Lower leg skin (tissue), 3 donors: ENCODE data around the gene SEL1L3.

Experiments
- CTCF ChIP-seq, 3 donors: fragments of 450-650 bp; IDR thresholded peaks; one replicate each; pipeline ENCODE4 v1.5.1; 2016; ENCODE audit warnings: antibody characterized with exemption in 3 of 3, mild to moderate bottlenecking in 3 of 3, moderate library complexity in 2 of 3
- POLR2A ChIP-seq, 2 donors: fragments of 450-650 bp; IDR thresholded peaks; one replicate each; pipeline ENCODE4 v1.6.1; 2016 to 2017; ENCODE audit warnings: antibody characterized with exemption in 2 of 2, mild to moderate bottlenecking in 1 of 2, moderate library complexity in 1 of 2

- no peak for TF ChIP-seq CTCF (IDR thresholded peaks at IDR 0.05)
- TF ChIP-seq POLR2A (IDR thresholded peaks at IDR 0.05) = no peak
Observed at GRCh38 chr4:25816591-25817058, 46.2 kb downstream of the SEL1L3 start.
